ENCODE measurements around the gene CAPN5.

The CAPN5 gene

GRCh38 chr11:77118086-77118485 is 51.3 kb downstream of the CAPN5 start:
- TF ChIP-seq, protein P1, sequence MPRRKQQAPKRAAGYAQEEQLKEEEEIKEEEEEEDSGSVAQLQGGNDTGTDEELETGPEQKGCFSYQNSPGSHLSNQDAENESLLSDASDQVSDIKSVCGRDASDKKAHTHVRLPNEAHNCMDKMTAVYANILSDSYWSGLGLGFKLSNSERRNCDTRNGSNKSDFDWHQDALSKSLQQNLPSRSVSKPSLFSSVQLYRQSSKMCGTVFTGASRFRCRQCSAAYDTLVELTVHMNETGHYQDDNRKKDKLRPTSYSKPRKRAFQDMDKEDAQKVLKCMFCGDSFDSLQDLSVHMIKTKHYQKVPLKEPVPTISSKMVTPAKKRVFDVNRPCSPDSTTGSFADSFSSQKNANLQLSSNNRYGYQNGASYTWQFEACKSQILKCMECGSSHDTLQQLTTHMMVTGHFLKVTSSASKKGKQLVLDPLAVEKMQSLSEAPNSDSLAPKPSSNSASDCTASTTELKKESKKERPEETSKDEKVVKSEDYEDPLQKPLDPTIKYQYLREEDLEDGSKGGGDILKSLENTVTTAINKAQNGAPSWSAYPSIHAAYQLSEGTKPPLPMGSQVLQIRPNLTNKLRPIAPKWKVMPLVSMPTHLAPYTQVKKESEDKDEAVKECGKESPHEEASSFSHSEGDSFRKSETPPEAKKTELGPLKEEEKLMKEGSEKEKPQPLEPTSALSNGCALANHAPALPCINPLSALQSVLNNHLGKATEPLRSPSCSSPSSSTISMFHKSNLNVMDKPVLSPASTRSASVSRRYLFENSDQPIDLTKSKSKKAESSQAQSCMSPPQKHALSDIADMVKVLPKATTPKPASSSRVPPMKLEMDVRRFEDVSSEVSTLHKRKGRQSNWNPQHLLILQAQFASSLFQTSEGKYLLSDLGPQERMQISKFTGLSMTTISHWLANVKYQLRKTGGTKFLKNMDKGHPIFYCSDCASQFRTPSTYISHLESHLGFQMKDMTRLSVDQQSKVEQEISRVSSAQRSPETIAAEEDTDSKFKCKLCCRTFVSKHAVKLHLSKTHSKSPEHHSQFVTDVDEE (CRISPR knock-in tag; IDR thresholded peaks at IDR 0.05), result no peak
- TF ChIP-seq CSRNP3 (CRISPR knock-in tag; IDR thresholded peaks at IDR 0.05), result no peak
- TF ChIP-seq, protein P2, sequence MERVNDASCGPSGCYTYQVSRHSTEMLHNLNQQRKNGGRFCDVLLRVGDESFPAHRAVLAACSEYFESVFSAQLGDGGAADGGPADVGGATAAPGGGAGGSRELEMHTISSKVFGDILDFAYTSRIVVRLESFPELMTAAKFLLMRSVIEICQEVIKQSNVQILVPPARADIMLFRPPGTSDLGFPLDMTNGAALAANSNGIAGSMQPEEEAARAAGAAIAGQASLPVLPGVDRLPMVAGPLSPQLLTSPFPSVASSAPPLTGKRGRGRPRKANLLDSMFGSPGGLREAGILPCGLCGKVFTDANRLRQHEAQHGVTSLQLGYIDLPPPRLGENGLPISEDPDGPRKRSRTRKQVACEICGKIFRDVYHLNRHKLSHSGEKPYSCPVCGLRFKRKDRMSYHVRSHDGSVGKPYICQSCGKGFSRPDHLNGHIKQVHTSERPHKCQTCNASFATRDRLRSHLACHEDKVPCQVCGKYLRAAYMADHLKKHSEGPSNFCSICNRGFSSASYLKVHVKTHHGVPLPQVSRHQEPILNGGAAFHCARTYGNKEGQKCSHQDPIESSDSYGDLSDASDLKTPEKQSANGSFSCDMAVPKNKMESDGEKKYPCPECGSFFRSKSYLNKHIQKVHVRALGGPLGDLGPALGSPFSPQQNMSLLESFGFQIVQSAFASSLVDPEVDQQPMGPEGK (CRISPR knock-in tag; IDR thresholded peaks at IDR 0.05; ENCODE audit: borderline replicate concordance), result no peak
- TF ChIP-seq ZFP30 (CRISPR knock-in tag; IDR thresholded peaks at IDR 0.05), result no peak
- no peak for TF ChIP-seq TOX (CRISPR knock-in tag; IDR thresholded peaks at IDR 0.05; ENCODE audit: borderline replicate concordance)
- no peak for TF ChIP-seq ISL1 (CRISPR knock-in tag; IDR thresholded peaks at IDR 0.05)
- no peak for TF ChIP-seq OSR1 (CRISPR knock-in tag; IDR thresholded peaks at IDR 0.05)
- TF ChIP-seq BACH2 (CRISPR knock-in tag; IDR thresholded peaks at IDR 0.05; ENCODE audit: borderline replicate concordance), result no peak
- TF ChIP-seq CREB5 (CRISPR knock-in tag; IDR thresholded peaks at IDR 0.05; ENCODE audit: low read depth), result no peak
- TF ChIP-seq RARB (CRISPR knock-in tag; IDR thresholded peaks at IDR 0.05), result no peak
- TF ChIP-seq SNAI2 (CRISPR knock-in tag; IDR thresholded peaks at IDR 0.05), result no peak
- TF ChIP-seq ZFP3 (CRISPR knock-in tag; IDR thresholded peaks at IDR 0.05), result no peak
- no peak for TF ChIP-seq ESRRG (CRISPR knock-in tag; IDR thresholded peaks at IDR 0.05)
- TF ChIP-seq ARNTL (CRISPR knock-in tag; IDR thresholded peaks at IDR 0.05; ENCODE audit: borderline replicate concordance, low read depth), result no peak
- no peak for TF ChIP-seq GLIS3 (CRISPR knock-in tag; IDR thresholded peaks at IDR 0.05)
- no peak for TF ChIP-seq POU6F1 (CRISPR knock-in tag; IDR thresholded peaks at IDR 0.05; ENCODE audit: borderline replicate concordance, low read depth)
- no peak for TF ChIP-seq TCF4 (CRISPR knock-in tag; IDR thresholded peaks at IDR 0.05; ENCODE audit: borderline replicate concordance)
- no peak for TF ChIP-seq ZNF70 (CRISPR knock-in tag; IDR thresholded peaks at IDR 0.05)
- ATAC-seq, result no peak

DNA sequence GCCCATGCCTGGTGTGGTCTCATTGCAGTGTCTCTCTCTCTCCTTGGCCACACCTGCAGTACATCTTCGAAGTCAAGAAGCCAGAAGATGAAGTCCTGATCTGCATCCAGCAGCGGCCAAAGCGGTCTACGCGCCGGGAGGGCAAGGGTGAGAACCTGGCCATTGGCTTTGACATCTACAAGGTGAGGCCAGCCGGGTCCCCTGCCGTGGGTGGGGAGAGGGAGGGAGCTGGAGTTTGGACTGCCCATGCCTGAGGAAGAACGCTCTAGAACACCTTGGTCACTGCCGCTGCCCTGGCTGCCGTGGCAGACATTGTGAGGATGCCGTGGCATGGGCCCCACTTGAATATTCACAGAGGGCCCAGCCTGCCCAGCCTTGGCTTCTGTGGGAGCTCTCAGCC is 52.2 kb downstream of the CAPN5 start:
- no peak for TF ChIP-seq ZFP3 (CRISPR knock-in tag; IDR thresholded peaks at IDR 0.05)
- TF ChIP-seq SNAI2 (CRISPR knock-in tag; IDR thresholded peaks at IDR 0.05), result no peak
- no peak for TF ChIP-seq CSDC2 (CRISPR knock-in tag; IDR thresholded peaks at IDR 0.05)
- no peak for TF ChIP-seq ARNTL (CRISPR knock-in tag; IDR thresholded peaks at IDR 0.05; ENCODE audit: borderline replicate concordance, low read depth)
- no peak for TF ChIP-seq RARB (CRISPR knock-in tag; IDR thresholded peaks at IDR 0.05)
- no peak for TF ChIP-seq BACH2 (CRISPR knock-in tag; IDR thresholded peaks at IDR 0.05; ENCODE audit: borderline replicate concordance)
- TF ChIP-seq ZNF565 (CRISPR knock-in tag; conservative IDR thresholded peaks at IDR 0.05; ENCODE audit: low read depth), result no peak
- no peak for TF ChIP-seq CREB5 (CRISPR knock-in tag; IDR thresholded peaks at IDR 0.05; ENCODE audit: low read depth)
- TF ChIP-seq CSRNP3 (CRISPR knock-in tag; IDR thresholded peaks at IDR 0.05), result no peak
- no peak for TF ChIP-seq ZFP30 (CRISPR knock-in tag; IDR thresholded peaks at IDR 0.05)
- TF ChIP-seq ISL1 (CRISPR knock-in tag; IDR thresholded peaks at IDR 0.05), result no peak
- no peak for TF ChIP-seq TCF4 (CRISPR knock-in tag; IDR thresholded peaks at IDR 0.05; ENCODE audit: borderline replicate concordance)
- no peak for TF ChIP-seq ESRRG (CRISPR knock-in tag; IDR thresholded peaks at IDR 0.05)
- no peak for TF ChIP-seq OSR1 (CRISPR knock-in tag; IDR thresholded peaks at IDR 0.05)
- TF ChIP-seq TOX (CRISPR knock-in tag; IDR thresholded peaks at IDR 0.05; ENCODE audit: borderline replicate concordance), result no peak

More for the DNA sequence above, 52.2 kb downstream of the CAPN5 start:
- no peak for ATAC-seq

Measured in SK-N-SH treated with all-trans-retinoic acid at 6 μM for 48 hours (cell line).